ACC112 (cell line): ENCODE measurements around the gene MYO1H.
"Not testable (repeated sequence)": the region's sequence is repeated elsewhere in the genome, so short reads cannot be mapped to it uniquely, and the experiment has no call there.

Experiments used
- H2AFZ ChIP-seq: fragments of 200-600 bp; sonication (generic); one replicate; pipeline ENCODE4 v1.6.0; 2017; ENCODE audit warnings: antibody characterized with exemption, low read length; ENCODE audit not compliant: unreplicated experiment
- H3K27ac ChIP-seq: fragments of 200-600 bp; sonication (generic); 2 replicates; pipeline ENCODE4 v1.5.1; 2014; ENCODE audit warnings: low read depth, mild to moderate bottlenecking, antibody characterized with exemption, low read length, moderate library complexity
- H3K27me3 ChIP-seq: fragments of 200-600 bp; sonication (generic); 2 replicates; pipeline ENCODE4 v1.6.1; 2014; ENCODE audit warnings: mild to moderate bottlenecking, antibody characterized with exemption, low read length, moderate library complexity, mixed read lengths; ENCODE audit not compliant: insufficient read depth
- H3K36me3 ChIP-seq: fragments of 200-600 bp; sonication (generic); 2 replicates; pipeline ENCODE4 v1.6.1; 2016; ENCODE audit warnings: mild to moderate bottlenecking, antibody characterized with exemption, low read length, moderate library complexity, mixed read lengths; ENCODE audit not compliant: insufficient read depth
- H3K4me1 ChIP-seq: fragments of 200-600 bp; sonication (generic); one replicate; pipeline ENCODE4 v1.6.1; 2016; ENCODE audit warnings: low read length, mixed read lengths; ENCODE audit not compliant: insufficient read depth, unreplicated experiment, control insufficient read depth
- H3K4me3 ChIP-seq: fragments of 200-600 bp; sonication (generic); 2 replicates; pipeline ENCODE4 v1.5.1; 2014; ENCODE audit warnings: mild to moderate bottlenecking, low read depth, low read length
- H3K79me2 ChIP-seq: fragments of 200-600 bp; sonication (generic); one replicate; pipeline ENCODE4 v1.6.0; 2016; ENCODE audit warnings: low read length; ENCODE audit not compliant: control insufficient read depth, unreplicated experiment, insufficient read depth

Gene MYO1H

GRCh38 chr12:109383240-109383639 lies 35.5 kb downstream of the MYO1H start:
- H3K4me1 ChIP-seq = no peaks in the 10 kb centered on the region
- H3K36me3 ChIP-seq = no peaks in the 10 kb centered on the region
- no peak overlapping the region for H3K27ac ChIP-seq
- peaks cover 55% of the 10 kb centered on the region for H3K27me3 ChIP-seq
- no peak overlapping the region for H3K4me3 ChIP-seq
- no peak overlapping the region for H2AFZ ChIP-seq
- H3K79me2 ChIP-seq = no peaks in the 10 kb centered on the region

DNA sequence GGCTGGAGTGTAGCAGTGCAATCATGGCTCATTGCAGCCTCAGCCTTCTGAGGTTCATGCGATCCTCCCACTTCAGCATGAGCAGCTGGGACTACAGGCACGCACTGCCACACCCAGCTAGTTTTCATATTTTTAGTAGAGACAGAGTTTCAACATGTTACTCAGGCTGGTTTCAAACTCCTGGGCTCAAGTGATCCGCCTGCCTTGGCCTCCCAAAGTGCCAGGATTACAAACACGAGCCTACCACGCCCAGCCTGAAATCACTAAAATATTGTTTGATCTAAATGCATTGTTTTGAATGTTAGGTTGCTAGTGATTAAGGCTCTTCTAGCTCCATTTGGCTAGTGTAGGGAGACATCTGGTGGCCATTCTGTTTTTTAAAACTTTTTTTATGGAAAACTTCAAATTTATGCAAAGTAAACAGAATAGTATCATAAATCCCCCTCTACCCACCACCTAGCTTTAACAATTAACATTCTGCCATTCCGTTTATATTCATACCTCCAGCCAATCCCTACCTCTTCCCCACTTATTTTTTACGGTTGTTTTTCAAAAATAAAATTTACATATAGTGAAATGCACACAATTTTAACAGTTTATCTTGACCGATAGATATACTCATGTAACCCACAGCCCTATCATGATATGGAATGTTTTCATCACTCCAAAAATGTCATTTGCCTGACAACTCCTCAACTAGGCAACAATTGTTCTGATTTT lies 37.8 kb downstream of the MYO1H start:
- peak overlapping the region; percentile 13 for H2AFZ ChIP-seq
- H3K27me3 ChIP-seq = peaks cover 40% of the 10 kb centered on the region
- peak overlapping the region; percentile 57 for H3K4me3 ChIP-seq
- no peaks in the 10 kb centered on the region for H3K4me1 ChIP-seq
- no peak overlapping the region for H3K27ac ChIP-seq
- no peaks in the 10 kb centered on the region for H3K79me2 ChIP-seq
- H3K36me3 ChIP-seq = no peaks in the 10 kb centered on the region

DNA sequence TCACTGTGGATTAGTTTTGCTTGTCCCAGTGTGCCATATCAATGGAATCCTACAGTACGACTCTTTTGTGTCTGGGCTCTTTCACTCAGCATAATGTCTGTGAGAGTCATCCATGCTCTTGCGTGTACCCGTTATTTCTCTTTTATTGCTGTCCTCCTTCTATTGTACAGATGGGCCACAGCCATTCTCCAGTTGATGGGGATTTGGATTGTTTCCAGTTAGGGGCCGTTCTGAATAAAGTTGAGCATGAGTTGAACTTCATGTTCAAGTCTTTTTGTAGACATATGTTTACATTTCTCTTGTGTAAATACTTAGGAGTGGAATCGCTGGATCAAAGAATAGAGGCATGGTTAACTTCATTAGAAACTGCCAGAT lies 38.3 kb downstream of the MYO1H start:
- H3K36me3 ChIP-seq = no peaks in the 10 kb centered on the region
- no peak overlapping the region for H3K4me3 ChIP-seq
- no peaks in the 10 kb centered on the region for H3K79me2 ChIP-seq
- no peak overlapping the region for H2AFZ ChIP-seq
- H3K27ac ChIP-seq = no peak overlapping the region
- no peaks in the 10 kb centered on the region for H3K4me1 ChIP-seq
- peaks cover 39% of the 10 kb centered on the region for H3K27me3 ChIP-seq

GRCh38 chr12:109387425-109388166 lies 39.9 kb downstream of the MYO1H start:
- Histone ChIP-seq H2AFZ (no peak overlapping the region), H3K27me3 (peaks cover 40% of the 10 kb centered on the region), H3K4me3 (no peak overlapping the region), H3K27ac (no peak overlapping the region), H3K36me3 (no peaks in the 10 kb centered on the region), H3K79me2 (no peaks in the 10 kb centered on the region), H3K4me1 (no peaks in the 10 kb centered on the region)

GRCh38 chr12:109388167-109388563 lies 40.5 kb downstream of the MYO1H start:
- no peak overlapping the region for H3K27ac ChIP-seq
- no peaks in the 10 kb centered on the region for H3K4me1 ChIP-seq
- H3K36me3 ChIP-seq = no peaks in the 10 kb centered on the region
- H3K27me3 ChIP-seq = peaks cover 39% of the 10 kb centered on the region
- no peak overlapping the region for H3K4me3 ChIP-seq
- H2AFZ ChIP-seq = no peak overlapping the region
- no peaks in the 10 kb centered on the region for H3K79me2 ChIP-seq

- H3K27me3 ChIP-seq = peaks cover 32% of the 10 kb centered on the region
- no peak overlapping the region for H2AFZ ChIP-seq
- no peaks in the 10 kb centered on the region for H3K36me3 ChIP-seq
- no peaks in the 10 kb centered on the region for H3K4me1 ChIP-seq
- H3K4me3 ChIP-seq = no peak overlapping the region
- H3K27ac ChIP-seq = no peak overlapping the region
- H3K79me2 ChIP-seq = no peaks in the 10 kb centered on the region
These were observed 41.4 kb downstream of the MYO1H start for GRCh38 chr12:109389146-109389545.

GRCh38 chr12:109393437-109394345 lies 46.0 kb downstream of the MYO1H start:
- no peak overlapping the region for H3K27ac ChIP-seq
- H3K4me3 ChIP-seq = no peak overlapping the region
- no peaks in the 10 kb centered on the region for H3K4me1 ChIP-seq
- no peak overlapping the region for H2AFZ ChIP-seq
- no peaks in the 10 kb centered on the region for H3K79me2 ChIP-seq
- no peaks in the 10 kb centered on the region for H3K36me3 ChIP-seq
- peaks cover 24% of the 10 kb centered on the region; the same call in 1 of the 2 replicates for H3K27me3 ChIP-seq

GRCh38 chr12:109394891-109395290 lies 47.2 kb downstream of the MYO1H start:
- Histone ChIP-seq H3K36me3 (no peaks in the 10 kb centered on the region), H2AFZ (no peak overlapping the region), H3K4me1 (no peaks in the 10 kb centered on the region), H3K27me3 (peaks cover 18% of the 10 kb centered on the region; the same call in 1 of the 2 replicates), H3K4me3 (no peak overlapping the region), H3K79me2 (no peaks in the 10 kb centered on the region), H3K27ac (no peak overlapping the region)

DNA sequence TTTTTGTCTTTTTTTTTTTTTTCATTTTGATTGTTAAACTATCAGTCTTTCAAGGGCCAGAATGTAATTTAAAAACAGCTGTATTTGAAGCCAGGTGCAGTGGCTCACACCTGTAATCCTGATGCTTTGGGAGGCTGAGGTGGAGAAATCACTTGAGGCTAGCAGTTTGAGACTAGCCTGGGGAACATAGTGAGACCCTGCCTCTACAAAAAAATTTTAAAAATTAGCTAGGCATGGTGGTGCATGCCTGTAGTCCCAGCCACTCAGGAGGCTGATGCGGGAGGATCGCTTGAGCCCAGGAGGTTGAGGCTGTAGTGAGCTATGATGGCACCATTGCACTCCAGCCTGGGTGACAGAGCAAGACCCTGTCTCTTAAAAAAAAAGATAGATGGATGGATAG lies 57.1 kb downstream of the MYO1H start:
- H3K27me3 ChIP-seq, H3K4me3 ChIP-seq, H3K36me3 ChIP-seq, H3K79me2 ChIP-seq, H2AFZ ChIP-seq, H3K27ac ChIP-seq: not testable (repeated sequence)
- H3K4me1 ChIP-seq = peaks cover 14% of the 10 kb centered on the region

DNA sequence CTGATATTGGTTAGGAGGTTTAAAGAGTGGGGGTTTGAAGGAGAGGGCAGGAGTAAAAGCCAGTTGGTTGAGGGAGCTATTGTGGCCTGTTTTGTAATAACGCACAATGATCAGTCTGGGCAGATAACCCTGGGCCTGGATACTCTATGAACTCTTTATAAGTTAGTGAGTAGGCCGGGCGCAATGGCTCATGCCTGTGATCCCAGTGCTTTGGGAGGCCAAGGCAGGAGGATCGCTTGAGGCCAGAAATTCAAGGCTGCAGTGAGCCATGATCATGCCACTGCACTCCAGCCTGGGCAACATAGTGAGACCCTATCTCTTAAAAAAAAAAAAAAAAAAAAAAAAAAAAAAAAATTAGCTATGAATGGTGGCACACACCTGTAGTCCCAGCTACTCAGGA lies 58.4 kb downstream of the MYO1H start:
- H3K36me3 ChIP-seq, H3K27me3 ChIP-seq, H2AFZ ChIP-seq, H3K79me2 ChIP-seq, H3K4me3 ChIP-seq, H3K27ac ChIP-seq: not testable (repeated sequence)
- H3K4me1 ChIP-seq = peaks cover 14% of the 10 kb centered on the region
